HG02870 (cell line): Measurements from ENCODE around the gene MSGN1.

Experiments
- ATAC-seq: cut with Tn5 transposase; IDR thresholded peaks from one replicate; pipeline ENCODE4 v1.9.1; 2021; ENCODE audit warnings: mild to moderate bottlenecking, moderate library complexity; ENCODE audit not compliant: unreplicated experiment

MSGN1 gene

GRCh38 chr2:17845806-17846205 is 29.5 kb downstream of the MSGN1 start:
- ATAC-seq = no peak

GRCh38 chr2:17846676-17847075 is 30.4 kb downstream of the MSGN1 start:
- no peak for ATAC-seq

DNA sequence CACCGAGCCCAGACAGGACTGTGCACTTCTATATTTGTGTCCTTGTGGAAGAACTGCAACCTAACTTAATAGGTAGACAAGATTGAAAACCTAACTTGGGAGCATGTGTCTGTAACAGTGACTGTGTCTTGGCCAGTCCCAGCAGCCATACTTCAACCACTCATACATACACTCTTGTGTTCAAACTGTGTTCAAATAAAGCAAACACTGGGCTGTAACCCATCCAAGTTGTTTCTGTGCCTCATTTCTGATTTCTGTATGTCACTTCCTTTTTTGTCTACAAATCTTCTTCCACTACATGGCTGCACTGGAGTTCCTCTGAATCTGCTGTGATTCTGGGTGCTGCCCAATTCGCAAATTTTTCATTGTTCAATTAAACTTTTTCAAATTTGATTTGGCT is 31.0 kb downstream of the MSGN1 start:
- no peak for ATAC-seq

DNA sequence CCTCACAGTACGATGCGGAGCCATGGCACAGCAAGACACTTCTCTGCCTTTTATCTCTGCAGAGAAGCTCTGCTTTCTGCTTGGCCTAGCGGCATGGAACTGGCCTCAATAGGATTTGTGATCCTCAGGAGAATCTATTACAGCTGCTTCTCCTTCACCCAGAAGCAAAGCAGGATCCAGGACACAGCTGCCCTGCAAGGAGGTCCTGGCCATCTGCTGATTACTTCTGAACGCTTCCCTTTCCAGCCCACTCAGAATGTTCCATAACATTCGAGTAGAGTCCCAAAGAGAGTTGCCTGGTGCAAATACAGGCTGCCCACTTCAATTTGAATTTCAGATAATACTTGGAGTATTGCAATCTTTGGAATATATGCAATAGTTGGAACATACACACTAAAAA is 33.0 kb downstream of the MSGN1 start:
- ATAC-seq = no peak

GRCh38 chr2:17850151-17850550 is 33.9 kb downstream of the MSGN1 start:
- ATAC-seq = no peak

DNA sequence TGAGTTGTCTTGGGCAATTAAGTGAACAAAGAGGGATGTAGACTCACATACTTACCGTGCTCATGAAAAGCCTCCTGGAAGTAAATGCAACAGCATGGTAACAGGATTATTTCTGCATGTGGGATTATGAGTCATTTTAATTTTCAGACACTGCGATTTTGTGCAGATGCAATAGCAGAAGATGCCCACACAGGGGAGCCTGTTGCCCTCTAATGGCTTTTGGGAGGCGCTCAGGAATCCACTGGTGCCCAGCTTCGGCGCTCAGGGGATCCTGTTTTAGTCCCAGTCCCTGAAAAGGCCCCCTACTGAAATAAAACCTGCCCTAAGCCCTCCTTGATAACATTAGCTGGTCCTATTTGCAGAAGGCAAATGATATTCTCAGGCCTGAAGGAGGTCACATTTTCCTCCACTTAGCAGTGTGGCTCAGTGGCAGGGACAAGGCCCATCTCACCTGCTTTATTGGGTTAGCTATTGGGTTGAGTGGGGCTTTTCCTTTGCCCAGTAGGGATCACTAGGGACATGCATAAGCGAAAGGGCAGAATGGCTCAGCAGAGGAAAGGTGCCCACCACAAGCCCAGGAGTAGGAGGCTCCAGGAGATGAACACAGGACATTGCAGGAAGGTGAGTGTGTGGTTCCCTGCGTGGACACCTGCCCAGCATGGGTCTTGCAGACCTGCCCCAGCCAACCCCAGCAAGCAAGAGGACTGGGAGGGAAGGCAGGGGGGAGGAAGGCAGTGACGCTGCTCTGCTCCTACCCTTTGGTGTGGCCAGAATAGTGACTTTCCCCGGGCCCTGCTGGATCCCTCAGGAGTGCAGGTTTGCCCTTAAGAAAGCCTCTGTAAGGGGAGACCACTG is 35.7 kb downstream of the MSGN1 start:
- peak; percentile 79 for ATAC-seq

DNA sequence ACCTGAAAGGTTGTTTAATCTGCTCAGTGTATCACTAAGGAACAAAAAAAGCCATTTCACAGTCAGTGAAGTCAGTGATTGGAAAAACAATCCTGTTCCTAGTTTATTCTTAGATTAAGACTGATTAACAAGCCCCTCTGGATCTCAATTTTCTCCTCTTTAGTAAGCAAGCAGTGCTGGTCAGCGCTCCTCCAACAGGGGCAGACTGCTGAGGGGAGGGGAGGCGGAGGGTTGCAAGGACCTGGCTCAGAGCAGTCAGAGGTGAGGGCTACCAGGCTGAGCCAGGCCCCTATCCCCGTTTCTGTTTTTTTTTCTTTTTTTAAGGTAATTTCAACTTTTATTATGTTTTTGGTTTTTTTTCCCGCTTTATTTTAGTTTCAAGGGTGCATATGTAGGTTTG is 37.5 kb downstream of the MSGN1 start:
- no peak for ATAC-seq

DNA sequence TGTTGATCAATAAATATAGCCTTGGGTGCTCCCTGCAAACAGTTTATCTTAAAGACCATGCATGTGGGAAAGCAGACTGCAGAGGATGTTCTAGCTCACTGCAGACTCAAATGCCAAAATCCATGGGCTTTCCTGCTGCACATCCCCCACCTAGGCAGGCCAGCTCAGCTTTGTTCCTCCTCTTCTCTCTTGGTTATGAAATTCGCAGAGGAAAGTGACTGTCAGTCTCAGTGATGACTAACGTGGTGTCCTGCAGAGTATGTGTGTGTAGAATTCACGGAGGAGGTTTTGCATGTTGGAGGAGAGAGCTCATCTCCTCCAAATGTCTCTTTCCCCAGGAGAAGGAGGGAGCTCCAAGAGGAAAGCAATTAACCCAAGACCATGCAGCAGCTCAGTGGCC is 40.8 kb downstream of the MSGN1 start:
- ATAC-seq = no peak

DNA sequence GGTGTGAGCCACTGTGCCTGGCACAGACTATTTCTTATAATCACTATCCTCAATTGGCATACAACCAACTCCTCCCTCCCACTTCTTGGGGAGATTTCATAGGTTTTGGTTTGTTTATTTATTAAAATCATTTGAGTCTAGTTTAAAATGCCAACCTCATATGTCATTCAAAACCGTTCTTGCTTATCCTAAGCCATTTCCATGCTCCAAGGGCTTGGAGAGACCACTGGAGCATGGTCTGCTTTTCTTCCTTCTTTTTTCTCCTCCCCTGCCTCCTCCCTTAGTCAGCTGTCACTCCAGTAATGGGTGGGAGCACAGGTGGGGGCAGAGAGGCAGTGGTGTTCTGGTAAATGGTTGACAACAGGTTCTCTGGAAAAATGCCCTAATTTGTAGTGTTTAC is 41.8 kb downstream of the MSGN1 start:
- no peak for ATAC-seq

GRCh38 chr2:17863539-17863938 is 47.3 kb downstream of the MSGN1 start:
- ATAC-seq = no peak

DNA sequence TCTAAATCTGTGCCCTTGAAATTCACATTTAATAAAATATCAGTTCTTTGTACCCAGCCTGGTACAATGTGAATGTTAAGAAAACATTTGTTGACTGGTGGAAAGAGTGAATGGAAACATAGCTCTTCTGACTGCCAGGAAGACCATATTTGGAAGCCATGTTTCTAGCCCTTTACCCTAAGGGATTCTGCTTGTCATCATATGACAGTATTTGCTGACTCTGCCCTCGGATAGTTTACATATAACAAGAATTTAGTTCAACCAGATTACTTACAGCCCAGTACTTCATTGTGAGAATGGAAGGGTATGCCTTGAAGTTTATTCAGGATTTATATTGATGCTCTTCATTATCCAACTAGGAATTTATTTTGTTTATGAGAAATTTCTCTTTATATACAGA is 48.4 kb downstream of the MSGN1 start:
- no peak for ATAC-seq

DNA sequence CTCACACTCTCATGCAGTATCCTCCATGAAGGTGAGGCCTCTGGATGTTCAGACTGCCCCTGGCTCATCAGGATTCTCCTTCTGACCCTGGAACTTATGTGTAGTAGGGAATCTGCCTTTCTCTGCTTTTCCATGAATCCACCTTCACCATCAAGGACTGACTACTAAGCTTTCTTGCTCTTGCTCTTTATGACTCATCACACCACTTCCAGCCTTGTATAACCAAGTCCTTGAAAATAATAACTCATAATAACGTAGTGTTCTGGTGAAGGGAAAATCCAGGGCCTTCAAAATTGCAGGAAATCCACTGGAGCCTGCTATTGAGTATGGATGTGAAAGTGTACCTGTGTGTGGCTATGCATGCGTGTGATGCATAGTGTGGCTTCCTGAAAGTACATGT is 50.9 kb downstream of the MSGN1 start:
- no peak for ATAC-seq
